ENCODE results near the gene DBH. TPM values are rescaled to one million over a fixed set of nuclear protein-coding genes. Genes with fewer than 3 reads are reported as not detected.
A peak's percentile ranks its signal among the peaks of the same experiment; 100 is the strongest.

DBH gene
- polyA plus RNA-seq, 4 donors = 0.51 to 1.6 (median 1.1) TPM

GRCh38 chr9:133680250-133680975 is 44.2 kb downstream of the DBH start:
- DNase-seq (ENCODE audit: low read depth in 4 of 4, low spot score in 2 of 4) = no peak

- DNase-seq (ENCODE audit: low read depth in 4 of 4, low spot score in 2 of 4) = no peak
These were observed 45.0 kb downstream of the DBH start for GRCh38 chr9:133680976-133681657.

GRCh38 chr9:133681658-133682306 is 45.6 kb downstream of the DBH start:
- no peak for DNase-seq (ENCODE audit: low read depth in 4 of 4, low spot score in 2 of 4)

- no peak for DNase-seq (ENCODE audit: low read depth in 4 of 4, low spot score in 2 of 4)
These were observed 46.8 kb downstream of the DBH start for GRCh38 chr9:133682818-133683585.

- DNase-seq (ENCODE audit: low read depth in 4 of 4, low spot score in 2 of 4) = no peak
These were observed 47.5 kb downstream of the DBH start for GRCh38 chr9:133683586-133684120.

- no peak for DNase-seq (ENCODE audit: low read depth in 4 of 4, low spot score in 2 of 4)
These were observed 48.2 kb downstream of the DBH start for GRCh38 chr9:133684121-133684935.

GRCh38 chr9:133684936-133685361 is 48.8 kb downstream of the DBH start:
- DNase-seq (ENCODE audit: low read depth in 4 of 4, low spot score in 2 of 4) = no peak

GRCh38 chr9:133685653-133686609 is 49.8 kb downstream of the DBH start:
- no peak for DNase-seq (ENCODE audit: low read depth in 4 of 4, low spot score in 2 of 4)

- no peak for DNase-seq (ENCODE audit: low read depth in 4 of 4, low spot score in 2 of 4)
These were observed 50.7 kb downstream of the DBH start for GRCh38 chr9:133686642-133687575.

GRCh38 chr9:133687856-133688761 is 51.9 kb downstream of the DBH start:
- no peak for DNase-seq (ENCODE audit: low read depth in 4 of 4, low spot score in 2 of 4)

GRCh38 chr9:133689151-133689763 is 53.1 kb downstream of the DBH start:
- no peak for DNase-seq (ENCODE audit: low read depth in 4 of 4, low spot score in 2 of 4)

GRCh38 chr9:133690081-133690561 is 54.0 kb downstream of the DBH start:
- peak in 1 of 4 donors; percentile 65 for DNase-seq (ENCODE audit: low read depth in 4 of 4, low spot score in 2 of 4)

GRCh38 chr9:133691191-133691590 is 55.0 kb downstream of the DBH start:
- DNase-seq (ENCODE audit: low read depth in 4 of 4, low spot score in 2 of 4) = no peak

GRCh38 chr9:133691626-133692363 is 55.6 kb downstream of the DBH start:
- DNase-seq (ENCODE audit: low read depth in 4 of 4, low spot score in 2 of 4) = no peak

GRCh38 chr9:133692364-133692985 is 56.3 kb downstream of the DBH start:
- DNase-seq (ENCODE audit: low read depth in 4 of 4, low spot score in 2 of 4) = no peak

Data from left renal cortex interstitium (tissue), 4 donors.